IPS DF 19.7 (cell line): Measurements from ENCODE around the gene JPH4.

Source experiments
- DNase-seq: peaks from one replicate; pipeline ENCODE4 v3.0.0-alpha.2; 2013; ENCODE audit warnings: low read depth, low spot score

JPH4 gene

DNA sequence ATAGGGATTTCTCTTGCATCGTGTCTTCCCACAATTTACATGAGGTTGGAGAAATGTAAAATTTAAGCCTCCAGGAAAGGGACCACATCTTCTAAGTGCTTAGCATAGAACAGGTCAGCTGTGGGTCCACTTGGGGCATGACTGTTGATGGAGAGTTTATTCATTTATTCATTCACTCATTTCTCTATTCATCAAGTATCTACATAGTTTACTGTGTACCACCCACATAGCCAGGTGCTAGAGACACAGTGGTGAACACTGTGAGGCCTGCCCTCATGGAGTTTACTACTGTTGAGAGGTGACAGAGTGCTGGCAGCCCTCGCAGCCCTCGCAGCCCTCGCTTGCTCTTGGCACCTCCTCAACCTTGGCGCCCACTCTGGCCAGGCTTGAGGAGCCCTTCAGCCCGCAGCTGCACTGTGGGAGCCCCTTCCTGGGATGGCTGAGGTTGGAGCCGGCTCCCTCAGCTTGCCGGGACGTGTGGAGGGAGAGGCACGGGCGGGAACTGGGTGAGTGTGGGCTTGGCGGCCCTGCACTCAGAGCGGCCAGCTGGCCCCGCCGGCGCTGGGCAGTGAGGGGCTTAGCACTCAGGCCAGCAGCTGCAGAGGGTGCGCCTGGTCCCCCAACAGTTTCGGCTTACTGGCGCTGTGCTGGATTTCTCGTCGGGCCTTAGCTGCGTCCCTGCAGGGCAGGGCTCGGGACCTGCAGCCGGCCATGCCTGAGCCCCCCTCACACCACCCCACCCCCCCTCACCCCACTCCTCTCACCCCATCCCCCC lies 1.7 kb upstream of the JPH4 start:
- DNase-seq, result no peak

DNA sequence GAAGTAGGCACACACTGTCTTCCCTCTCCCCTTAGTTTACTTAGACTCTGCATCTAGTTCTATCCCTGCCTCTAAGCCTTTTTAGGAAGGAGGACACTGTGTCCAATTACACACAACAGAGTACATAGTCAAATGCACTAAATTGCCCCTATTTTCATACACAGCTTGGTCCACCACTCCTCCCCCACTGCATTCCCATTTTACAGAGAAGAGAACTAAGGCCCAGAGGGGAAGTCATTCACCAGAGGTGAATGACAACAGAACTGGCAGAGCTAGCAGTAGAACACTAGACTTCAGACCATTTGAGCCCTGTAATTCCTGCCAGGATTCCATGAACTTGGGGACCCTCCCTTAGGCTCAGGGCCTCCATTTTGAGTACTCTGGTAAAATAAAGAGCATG lies 1.1 kb upstream of the JPH4 start:
- DNase-seq, result no peak

DNA sequence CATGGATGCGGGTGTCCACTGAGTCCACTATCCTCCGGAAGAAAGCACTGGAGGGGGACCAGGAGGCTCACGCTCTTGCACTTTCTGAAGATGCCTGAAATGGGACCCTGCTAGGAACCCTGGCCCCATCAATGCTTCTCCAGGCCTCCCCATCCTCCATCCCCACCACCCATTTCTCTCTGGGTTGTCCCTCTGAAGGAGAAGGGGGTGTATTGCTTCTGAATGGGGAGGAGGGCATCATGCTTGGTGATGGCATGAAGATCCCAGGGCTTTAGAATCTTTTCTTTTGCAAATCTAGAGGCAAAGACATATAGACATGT lies 681 bp upstream of the JPH4 start:
- DNase-seq, result no peak

DNA sequence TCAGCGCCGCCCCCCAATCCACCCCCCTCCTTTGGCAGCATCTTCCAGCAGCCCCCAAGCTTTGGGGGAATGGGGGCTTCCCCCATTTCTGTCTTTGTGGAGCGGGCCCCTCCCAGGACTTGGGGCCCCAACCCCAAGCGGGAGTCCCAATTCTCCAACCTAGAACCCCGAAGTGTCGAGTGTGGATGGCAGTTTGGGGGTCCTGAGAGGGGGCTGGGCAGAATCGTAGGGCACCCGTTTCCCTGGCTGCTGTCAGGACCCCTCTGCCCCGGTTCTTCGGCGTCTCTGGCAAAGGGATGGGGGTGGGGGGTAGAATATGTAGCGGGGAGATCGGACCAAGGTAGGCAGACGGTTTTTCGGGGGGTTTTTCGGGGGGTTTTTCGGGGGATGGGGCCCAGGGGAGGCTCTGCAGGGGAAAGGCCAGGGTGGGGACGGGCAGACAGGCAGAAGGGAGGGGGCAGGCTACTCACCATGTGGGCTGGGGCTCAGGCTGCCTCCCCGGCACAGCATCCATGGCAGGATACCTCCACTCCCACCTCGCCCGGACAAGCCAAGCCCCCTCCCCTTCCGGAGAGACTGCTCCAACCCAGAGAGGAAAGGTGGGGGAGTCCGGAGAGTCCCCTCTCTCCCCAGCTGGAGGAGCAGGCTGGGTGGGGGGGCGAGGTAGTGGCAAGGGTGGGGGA lies 739 bp downstream of the JPH4 start:
- no peak for DNase-seq

DNA sequence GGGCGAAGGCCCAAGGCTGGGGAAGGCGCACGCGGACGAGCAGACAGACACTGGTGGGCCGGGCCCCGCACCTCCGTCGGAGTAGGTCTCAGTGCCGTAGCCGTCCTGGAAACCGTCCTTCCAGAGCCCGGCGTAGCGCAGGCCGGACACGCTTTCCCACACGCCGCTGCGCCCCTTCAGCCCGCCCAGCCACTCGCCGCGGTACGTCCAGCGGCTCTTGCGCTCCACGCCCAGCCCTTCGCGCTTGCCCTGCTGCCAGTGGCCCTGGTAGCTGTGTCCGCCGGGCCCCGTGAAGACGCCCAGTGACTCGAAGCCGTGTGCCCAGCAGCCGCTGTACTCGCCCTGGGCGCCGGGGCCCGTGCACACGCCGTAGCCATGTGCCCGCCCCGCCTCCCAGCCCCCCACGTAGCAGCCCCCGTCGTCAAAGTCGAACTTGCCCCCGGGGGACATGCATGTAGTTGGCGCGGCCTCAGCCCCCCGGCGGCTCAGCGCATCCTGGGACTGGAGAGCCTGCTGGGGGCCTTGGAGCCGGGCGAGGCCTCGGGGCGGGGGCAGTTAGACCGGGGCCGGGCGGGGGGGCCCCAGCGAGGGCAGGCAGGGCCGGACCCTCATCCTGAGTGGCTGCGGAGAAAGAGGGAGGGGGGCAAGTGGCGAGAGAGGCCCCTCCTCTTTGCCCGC lies 1.4 kb downstream of the JPH4 start:
- DNase-seq, result no peak

DNA sequence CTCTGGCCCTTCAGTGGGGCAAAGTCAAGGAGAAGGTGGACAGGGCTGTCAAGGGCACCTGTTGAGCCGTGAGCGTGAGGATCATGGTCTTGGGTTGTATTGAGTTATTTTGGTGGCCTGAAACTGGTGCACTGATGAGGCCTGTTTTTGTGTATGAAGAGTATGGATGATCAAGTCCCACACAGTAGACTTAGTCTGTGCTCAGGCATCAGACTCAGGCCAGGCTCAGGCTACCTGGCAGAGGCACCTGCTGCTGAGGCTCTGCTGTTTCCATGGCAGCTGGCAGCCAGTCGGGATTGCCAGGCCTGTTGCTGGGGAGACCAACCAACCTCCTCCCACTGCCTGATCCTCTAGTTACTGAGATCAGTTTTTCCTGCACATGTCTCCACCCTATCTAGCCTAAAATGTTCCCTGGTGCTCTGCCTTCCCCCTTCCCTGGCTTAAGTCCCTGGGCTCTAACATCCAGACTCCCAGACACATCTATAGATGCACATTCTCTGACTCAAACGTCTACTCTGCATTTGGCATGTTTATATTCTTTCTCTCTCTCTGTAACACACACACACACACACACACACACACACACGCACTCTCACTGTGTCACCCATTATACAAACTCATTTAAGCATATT lies 5.1 kb downstream of the JPH4 start:
- DNase-seq, result no peak

DNA sequence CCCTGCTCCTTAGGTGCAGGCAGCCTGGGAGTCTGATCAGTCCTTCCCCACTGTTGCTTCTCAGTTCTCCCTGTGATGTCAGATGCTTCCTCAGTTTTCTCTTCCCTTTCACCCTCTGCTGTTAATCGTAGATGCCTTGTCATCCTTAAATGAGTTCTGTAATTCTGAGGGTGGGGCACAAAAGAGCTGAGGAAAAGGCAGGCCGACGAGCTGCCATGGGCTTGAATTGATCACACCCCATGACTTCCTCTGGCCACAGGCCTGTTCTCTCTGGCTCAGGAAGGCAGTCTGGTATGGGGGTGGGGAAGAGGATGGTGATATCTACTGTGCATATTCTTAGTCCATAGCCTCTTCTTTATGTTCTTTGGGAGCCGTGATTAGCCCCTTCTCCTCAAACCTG lies 5.8 kb downstream of the JPH4 start:
- DNase-seq, result no peak

DNA sequence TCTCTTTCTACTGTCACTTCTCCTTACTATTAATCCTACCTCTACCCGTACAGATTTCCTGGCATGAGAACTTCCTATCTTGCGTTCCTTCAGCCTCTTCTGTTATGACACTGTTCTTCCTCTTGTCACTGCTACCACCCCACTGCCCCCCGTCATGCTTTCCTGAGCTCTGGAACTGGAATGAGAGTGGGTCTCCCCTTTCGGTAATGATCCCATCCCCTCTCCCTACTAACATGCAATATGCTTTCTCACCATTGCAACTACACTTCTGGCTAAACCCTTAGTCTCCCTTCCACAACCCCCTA lies 6.1 kb downstream of the JPH4 start:
- no peak for DNase-seq

DNA sequence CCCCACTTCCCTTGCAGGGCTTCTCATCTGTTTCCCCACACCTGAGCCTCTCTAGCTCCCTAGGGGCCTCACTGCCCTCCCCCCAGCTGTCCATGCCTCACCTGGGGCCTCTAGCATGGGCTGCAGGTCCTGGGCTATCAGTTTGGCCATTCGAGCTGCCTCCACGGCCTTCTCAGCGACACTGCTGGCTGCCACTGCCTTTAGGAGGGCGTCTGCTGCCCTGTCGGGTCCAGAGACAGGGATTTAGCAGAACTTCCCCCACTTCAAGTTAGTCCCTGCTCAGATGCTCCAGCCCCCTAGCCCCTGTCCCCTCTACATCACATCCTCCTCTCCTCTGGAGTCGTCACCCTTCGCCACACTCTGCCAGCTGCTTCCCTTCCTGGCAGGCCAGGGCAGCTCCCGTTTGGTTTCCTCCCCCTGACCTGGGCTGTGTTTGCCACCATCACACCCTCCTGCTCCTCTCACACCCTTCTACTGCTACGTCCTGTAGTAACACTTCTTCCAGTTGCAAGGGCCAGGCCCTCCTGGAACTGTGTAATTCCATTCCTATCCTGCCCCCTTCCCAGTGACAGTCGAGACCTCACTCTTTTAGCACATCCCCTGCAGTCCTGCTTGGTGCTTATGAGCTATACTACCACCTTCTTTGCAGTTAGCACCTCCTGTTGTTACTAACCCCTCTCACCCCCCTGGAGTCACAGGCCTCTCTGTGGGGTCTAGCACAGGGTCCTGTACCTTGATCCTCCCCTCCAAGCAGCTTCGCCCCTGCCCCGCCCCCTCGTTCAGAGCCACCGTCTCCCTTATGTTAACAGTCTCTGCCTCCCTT lies 6.7 kb downstream of the JPH4 start:
- no peak for DNase-seq

DNA sequence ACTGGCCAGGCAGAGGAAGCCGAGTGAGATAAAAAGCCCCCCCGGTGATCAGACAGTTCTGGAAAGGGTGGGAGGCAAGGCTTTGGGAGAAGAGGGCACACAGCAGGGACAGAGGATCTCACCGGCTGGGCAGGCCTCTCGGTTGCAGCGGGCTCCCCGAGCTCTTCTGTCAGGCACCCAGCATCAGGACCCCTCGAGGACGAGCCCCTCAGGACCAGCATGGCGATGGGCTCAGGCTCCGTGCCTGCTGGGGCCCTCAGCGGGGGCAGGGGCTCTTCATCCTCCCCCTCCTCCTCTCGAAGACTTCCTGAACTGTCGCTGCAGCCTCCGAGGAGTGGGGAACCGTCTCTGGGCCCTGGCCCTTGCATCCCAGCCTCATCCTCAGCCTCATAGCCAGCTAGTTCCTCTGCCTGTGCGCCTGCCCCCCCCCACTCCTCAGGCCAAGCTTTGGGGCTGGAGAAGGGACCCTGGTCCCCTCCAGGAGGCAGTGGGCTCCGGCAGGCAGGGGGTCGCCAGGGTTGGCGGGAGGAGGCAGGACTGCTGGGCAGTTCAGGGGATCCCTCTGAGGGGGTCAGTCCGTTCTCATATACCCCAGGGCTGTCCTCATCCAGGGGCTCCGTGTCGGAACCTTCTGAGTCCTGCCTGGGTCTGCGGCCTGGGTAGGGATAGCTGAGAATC lies 7.6 kb downstream of the JPH4 start:
- no peak for DNase-seq

DNA sequence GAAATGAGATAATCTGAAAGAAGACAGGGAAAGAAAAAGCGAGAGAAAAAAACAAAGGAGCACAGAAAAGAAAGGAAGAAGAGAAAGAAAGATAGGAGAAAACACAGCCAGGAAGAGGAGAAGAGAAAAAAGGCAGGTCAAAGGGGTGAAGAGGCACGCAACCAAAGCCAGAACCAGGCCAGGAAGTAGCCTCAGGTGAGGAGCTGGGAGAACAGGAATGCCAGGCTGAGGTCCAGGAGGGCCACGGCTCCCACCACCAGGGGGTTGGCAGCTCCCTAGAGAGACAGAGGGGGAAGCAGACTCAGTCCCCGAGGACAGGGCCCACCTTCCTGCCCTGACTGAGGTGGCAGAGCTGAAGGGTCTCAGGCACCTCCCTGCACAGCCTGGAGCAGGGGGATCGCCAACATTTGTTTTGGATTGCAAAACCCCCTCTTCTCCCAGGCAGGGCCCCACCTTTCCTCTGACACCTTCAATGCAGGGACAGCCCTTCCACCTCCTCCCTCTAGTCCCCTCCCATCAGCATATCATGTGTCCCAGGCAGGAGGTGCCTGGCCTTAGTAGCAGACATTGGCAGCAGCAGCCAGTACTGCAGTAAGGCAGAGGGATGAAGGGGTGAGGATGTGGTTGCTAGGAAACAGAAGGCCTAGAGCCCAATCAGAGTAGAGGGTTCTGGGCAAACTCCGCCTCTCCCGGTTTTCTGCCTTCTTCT lies 9.0 kb downstream of the JPH4 start:
- DNase-seq, result no peak

DNA sequence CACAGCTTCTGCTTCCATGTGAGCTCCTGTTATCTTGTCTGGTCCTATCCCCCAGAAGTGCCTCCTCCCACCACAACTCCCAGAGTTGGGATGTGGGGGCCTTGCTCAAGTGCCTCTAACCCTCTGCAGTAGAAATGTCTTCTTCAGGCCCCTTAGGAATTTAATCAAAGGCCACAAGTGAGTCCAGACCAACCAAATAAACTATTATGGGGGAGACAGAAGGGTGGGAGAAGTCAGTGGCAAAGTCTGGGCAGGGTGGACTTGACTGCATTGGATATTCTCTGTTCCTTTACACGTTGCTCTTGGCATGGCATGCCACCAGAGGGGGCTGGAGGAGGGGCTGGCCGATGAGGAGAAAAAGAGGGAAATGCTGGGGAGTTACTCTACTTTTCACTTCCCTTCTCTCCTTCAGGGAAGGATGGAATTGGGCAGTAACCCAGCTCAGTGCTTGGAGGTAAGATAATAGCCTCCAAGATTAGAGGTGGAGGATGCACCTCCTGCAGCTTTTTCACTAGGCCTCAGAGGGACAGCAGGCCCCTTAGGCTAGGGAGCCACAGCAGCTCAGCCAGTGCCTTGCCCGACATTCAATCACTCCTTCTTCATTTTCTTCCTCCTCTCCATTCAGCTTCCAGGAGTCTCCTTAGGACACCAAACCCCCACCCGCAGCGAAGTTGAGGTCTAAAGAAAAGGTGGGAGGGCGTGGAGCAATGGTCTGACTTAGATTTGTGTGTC lies 9.8 kb downstream of the JPH4 start:
- DNase-seq, result no peak

DNA sequence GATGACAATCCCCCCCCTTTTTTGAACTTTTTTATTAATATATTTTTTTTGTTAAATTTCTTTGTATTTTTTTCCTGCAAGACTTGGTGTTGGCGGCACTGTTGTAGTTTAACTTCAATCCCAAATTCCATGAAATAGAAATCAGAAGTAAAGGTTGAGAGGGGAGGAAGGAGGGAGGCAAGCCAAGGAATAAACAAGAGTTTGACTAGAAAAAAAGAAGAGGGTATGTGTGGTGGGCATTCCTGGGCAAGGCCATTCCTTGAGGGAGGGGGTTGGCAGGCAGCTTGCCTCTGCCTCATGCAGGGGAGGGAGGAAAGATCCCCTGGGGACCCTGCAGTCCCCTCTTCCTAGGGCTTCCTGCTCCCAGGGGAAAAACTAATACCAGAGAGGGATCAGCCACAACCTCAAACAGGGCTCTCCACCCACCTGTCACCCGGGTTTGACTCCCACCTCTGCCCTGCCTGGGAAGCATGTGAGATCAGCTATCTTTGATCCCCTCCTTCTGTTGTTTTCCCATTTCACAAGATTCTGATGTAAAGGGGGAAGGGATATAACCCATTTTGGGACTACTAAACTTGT lies 10.5 kb downstream of the JPH4 start:
- DNase-seq, result no peak

DNA sequence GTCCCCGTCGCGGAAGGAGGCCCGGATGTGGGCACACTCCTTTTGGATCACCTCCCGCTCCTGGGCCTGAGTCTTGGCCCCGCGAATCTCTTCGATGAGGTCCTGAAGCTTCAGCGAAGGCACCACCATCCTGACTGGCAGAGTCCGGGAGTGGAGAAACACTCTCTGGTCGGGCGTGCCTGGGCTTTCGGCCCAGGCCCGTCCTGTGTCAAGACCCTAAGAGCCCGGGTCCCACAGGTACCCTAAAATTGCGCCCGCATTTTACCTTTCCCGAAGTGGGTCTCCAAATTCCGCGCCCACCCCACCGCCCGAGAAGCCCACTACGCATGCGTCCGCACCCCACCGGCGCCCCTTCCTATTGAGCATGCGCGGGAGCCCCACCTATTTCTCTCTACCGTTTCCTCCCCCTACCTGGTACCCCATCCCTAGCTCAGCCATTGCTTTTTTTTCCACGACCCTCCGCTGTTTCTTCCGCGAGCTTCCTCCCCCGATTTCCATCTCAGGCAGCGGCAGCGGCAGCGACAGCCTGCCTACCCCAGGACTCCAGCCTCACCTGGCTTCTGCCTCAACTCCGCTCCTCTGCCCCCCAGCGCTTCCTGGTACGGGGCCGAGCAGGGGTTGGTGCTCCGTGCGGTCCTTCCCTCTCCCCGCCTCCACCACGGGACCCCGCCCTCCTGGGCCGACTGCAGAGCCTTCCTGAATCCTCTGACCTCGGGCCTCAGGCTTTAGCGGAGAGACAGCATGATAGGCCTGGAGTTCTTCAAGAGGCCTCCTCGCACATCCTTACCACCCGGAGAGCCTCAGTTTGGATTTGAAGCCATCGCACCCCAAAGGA lies 11.2 kb downstream of the JPH4 start, which contains the start of gene AP1G2:
AP1G2 (minus strand) TSS at position 606 of the 835 bp plus-strand sequence; CDS start at position 129, 477 bp downstream.
- DNase-seq, result no peak

DNA sequence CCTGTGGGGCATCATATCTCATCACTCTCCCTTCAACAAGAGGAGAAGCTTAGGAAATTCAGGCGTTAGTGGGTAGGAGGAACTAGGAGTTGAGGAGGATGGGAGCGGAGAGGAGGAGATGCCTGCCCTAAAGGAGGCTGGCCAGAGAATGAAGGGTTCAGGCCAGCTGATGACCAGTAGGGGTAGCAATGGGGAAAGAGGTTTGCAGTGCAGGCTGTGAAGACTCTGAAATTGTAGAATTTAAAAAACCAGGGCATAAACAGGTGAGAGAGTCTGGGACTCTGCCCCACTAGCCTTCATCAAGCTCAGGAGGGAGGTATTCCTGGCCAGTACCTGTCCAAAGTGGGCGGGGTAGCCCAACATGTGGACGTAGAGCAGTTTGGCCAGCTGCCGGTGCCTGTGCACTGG lies 11.8 kb downstream of the JPH4 start:
- DNase-seq, result no peak

DNA sequence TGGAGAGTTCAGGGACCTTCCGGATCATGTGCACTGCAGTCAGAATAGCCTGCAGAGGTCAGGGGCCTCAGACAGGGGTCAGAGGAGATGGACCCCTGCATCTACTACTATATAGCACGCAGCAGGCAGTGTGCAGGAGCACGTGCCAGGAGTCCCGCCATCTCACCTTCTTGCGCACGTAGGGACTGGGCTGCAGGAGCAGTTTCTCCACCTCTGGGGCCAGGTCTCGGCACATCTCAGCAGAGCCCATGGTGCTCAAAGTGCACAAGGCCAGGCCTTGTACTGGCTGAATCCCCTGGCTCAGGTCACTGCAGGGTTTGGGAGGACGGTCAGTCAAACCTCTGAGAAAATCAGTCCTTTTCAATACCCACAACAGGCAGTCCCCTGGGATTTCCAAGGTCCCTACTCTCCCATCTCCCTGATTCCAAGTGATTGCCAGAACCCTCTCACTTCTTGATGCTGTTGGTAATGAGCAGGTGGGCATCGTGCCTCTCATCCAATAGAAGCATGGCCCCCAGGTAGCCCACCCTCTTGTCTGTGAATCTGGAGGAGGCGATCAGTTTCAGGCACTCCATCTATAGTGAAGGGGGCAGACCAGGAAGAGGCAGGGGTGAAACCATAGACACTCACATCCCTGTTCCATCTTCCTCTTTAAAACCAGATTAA lies 12.3 kb downstream of the JPH4 start:
- DNase-seq, result no peak

DNA sequence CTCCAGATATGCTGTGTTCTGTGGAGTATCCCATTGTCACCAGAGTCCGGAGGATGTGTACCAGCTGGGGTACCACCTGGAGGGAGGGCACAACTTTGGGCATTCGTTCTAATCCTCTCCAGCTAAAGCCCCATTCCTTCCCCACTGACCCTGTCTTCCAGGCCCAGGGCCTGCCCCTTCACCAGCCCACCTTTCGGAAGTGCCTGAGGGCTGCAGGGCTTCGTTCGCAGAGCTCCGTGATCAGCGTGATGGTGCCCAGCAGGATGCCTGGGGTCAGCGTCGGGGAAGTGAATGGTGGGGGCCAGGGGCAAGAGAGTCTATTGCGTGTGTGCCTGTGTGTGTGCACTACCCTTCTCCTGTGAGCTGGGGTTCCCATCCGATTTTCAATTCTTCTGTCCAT lies 13.0 kb downstream of the JPH4 start:
- no peak for DNase-seq

DNA sequence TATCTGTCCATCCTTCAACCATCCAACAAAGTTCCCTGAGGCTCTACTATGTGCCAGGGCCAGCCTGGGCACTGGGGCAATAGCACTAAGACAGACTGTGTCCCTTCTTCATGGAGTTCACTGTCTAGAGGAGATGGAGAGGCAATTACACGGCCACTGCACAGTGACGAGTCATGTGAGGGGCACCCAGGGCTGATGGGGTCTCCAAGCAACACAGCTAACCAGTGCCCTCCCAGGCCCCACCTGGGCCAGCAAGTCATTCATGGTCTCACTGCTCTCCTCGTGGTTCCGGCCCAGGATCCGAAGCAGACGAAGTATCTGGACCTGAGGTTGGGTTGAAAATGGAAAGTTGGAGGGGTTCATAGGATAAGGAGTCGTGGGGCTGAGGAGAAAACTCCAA lies 13.7 kb downstream of the JPH4 start:
- no peak for DNase-seq
